ENCODE data around the gene CFAP65.

- no peak for TF ChIP-seq CTBP1 (IDR thresholded peaks at IDR 0.05; ENCODE audit: borderline replicate concordance)
- no peak for TF ChIP-seq SP1 (IDR thresholded peaks at IDR 0.05)
- no peak for TF ChIP-seq ZNF384 (IDR thresholded peaks at IDR 0.05)
- no peak for TF ChIP-seq HDGF (IDR thresholded peaks at IDR 0.05; ENCODE audit: borderline replicate concordance)
- no peak for TF ChIP-seq PKNOX1 (IDR thresholded peaks at IDR 0.05)
- TF ChIP-seq FOXM1 (IDR thresholded peaks at IDR 0.05; ENCODE audit: borderline replicate concordance) = no peak
- TF ChIP-seq SUZ12 (IDR thresholded peaks at IDR 0.05) = no peak
- no peak for TF ChIP-seq NFRKB (IDR thresholded peaks at IDR 0.05)
- TF ChIP-seq FOXK2 (IDR thresholded peaks at IDR 0.05) = no peak
- TF ChIP-seq TARDBP (IDR thresholded peaks at IDR 0.05) = no peak
Measured at GRCh38 chr2:218990052-218990451, 51.3 kb downstream of the CFAP65 start.
